HG03135 (cell line): ENCODE results near the gene CLTCL1.

Source experiments
- ATAC-seq: cut with Tn5 transposase; IDR thresholded peaks from one replicate; pipeline ENCODE4 v1.9.1; 2021; ENCODE audit warnings: mild to moderate bottlenecking, moderate library complexity; ENCODE audit not compliant: unreplicated experiment

CLTCL1 gene

GRCh38 chr22:19152942-19153883 lies 138.3 kb downstream of the CLTCL1 start:
- ATAC-seq = no peak

DNA sequence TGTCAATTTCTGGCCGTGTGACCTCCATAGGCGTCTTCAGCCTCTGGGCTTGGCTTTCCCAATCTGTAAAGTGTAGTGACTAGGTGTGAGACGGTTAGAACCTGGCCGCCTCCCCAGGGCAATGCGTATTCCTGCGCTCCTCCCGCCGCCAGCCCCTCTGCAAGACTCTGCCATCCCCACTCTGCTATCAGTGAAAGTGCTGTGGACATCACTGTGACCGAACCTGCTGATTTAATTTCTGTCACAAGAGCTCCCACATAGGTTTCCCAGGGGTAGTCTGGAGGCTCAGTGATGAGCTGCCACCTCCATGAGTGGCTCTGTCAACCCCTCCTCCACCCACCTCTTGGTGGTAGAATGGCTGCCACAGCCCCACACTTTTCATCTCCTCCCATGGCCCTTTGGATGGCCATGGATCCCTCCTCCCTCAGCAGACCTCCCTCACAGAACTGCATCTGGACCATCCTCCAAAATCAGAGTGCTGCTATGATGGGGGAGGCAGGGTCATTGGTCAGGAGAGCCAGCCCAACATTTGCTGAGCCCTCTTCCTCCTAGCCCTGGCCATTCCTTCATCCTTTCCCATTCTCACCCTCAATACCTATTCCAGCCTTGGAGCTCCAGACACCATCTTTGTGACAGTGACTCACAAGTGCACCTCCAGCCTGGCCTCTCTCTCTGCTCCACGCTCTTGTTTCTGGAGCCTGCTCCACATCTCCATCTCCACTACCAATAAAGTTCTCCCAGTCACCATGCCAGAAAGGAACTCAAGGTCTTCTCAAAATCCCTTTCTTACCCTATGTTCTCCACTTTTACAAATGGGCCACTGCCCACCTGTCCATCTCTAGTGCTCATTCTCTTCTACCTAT lies 140.0 kb downstream of the CLTCL1 start:
- ATAC-seq = no peak

DNA sequence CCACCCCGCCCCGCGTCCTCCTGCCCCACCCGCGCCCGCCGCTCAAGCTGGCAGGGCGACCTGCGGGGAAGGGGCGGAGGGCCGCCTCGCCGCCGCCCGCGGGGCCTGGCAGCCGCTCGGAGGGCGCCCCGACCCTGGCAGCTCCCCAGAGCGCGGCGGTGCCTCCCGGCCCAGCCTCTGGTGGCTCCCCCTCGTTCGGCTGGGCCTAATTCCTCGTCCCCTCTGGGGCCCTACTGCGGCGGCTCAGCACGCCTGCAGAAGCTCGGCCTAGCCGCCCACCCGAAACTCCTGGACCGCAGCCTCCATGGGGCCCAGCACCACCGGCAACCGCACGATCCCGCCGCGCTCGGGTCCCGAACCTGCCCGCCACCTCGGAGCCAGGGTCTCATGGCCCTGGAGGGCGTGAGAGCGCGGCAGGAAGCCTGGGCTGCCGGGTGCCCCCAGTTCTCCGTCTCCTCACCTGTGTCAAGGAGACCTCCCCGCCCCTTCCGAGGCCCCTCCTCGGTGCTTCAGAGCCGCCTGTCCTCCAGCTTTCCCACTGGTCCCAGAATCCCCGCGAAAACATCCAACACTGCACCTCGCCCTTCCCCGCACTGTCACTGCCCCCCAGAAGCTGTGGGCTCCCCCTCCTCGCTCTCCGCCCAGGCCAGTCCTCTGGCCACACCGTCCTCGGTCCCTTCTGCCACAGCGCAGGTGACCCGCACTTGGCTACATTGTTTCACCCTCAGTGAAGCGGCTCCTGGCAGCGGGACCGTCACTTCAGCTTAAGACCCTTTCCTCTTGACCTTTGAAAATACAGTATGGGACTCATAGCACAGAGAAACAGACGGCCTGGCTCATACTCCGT lies 140.8 kb downstream of the CLTCL1 start:
- ATAC-seq = no peak

GRCh38 chr22:19149991-19150390 lies 141.5 kb downstream of the CLTCL1 start, which contains the start of gene GSC2:
Gene GSC2 (minus strand): TSS chr22:19150292. CDS start chr22:19150283, 9 bp downstream.
- ATAC-seq = no peak

DNA sequence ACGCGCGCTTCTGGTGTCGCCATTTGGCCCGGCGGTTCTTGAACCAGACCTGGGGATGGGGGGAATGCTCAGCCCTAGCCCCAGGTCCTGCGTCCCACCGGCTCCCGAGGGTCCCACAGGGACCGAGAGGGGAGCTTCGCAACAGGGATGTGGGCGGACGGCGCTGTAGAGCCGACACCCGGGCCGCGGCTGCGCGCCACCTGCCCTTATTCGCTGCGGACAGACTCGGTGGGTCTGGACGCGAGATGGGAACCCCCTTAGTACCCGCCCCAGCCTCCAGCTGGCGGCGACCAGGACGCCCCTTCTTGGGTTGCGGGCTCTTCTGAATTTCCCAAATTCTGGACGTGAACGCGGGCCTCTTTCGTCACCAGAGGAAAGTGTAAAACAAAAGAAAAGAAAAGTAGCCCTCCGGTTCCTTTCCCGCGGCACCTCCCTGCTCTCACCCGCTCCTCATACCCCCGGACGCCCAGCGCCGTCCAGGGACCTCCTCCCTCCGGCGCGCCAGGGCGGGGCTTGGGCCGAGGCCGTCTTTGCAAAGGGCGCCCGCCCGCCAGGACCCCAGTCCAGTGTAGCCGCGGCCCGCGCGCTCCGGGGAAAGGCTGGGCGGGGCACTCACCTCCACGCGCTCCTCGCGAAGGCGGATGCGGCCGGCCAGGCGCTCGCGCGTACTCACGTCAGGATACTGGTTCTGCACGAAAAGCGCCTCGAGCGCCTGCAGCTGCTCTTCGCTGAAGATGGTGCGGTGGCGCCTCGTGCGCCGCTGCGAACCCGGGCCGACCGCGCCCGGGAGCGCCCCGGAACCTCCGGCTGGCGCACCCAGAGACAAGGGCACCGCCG lies 142.3 kb downstream of the CLTCL1 start:
- ATAC-seq = no peak

GRCh38 chr22:19148417-19149046 lies 143.0 kb downstream of the CLTCL1 start:
- ATAC-seq = no peak

- ATAC-seq = no peak
Measured at GRCh38 chr22:19147195-19147780, 144.2 kb downstream of the CLTCL1 start.

- ATAC-seq = no peak
Measured at GRCh38 chr22:19146215-19146968, 145.1 kb downstream of the CLTCL1 start.

DNA sequence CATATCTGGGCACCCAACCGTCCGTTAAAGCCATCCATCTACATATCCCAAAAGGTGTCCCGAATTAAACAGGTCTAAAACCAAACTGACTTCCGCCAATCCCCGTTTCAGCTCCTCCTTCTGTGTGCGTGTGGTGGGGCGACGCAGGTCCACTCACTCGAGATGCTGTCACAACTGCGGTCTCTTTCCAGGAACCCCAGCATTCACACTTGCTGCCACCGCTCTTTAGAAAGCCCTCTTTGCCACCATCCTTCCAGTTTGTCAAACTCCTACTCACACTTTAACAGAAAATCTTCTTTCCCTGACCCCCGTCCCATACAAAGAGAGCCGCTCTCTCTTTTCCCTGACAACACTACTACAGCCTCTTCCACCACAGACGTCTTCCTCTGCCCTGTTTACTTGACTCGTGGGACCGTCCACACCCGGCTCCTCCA lies 147.5 kb downstream of the CLTCL1 start:
- ATAC-seq = no peak

GRCh38 chr22:19143212-19143611 lies 148.3 kb downstream of the CLTCL1 start:
- ATAC-seq = no peak

DNA sequence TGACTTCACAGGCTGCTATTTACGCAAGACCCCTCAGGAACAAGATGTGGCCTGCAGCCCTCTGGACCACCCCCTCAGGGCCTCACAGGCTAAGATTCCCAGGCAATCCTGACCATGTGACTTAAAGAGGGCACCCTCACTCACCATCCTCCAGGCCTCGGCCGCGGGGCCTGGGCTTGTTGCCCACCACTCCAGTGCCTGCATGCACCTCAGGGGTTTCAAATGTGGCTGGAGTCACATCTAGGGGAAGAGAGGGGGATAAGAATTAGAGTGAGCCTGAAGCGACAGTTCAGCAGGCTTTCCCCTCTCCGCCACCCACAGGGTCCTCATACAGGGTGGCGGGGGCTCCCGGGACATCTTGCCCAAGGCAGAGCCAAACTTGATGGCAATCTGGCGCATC lies 149.1 kb downstream of the CLTCL1 start:
- no peak for ATAC-seq

- no peak for ATAC-seq
Measured at GRCh38 chr22:19139974-19140373, 151.5 kb downstream of the CLTCL1 start.

GRCh38 chr22:19139001-19139356 lies 152.5 kb downstream of the CLTCL1 start:
- no peak for ATAC-seq

DNA sequence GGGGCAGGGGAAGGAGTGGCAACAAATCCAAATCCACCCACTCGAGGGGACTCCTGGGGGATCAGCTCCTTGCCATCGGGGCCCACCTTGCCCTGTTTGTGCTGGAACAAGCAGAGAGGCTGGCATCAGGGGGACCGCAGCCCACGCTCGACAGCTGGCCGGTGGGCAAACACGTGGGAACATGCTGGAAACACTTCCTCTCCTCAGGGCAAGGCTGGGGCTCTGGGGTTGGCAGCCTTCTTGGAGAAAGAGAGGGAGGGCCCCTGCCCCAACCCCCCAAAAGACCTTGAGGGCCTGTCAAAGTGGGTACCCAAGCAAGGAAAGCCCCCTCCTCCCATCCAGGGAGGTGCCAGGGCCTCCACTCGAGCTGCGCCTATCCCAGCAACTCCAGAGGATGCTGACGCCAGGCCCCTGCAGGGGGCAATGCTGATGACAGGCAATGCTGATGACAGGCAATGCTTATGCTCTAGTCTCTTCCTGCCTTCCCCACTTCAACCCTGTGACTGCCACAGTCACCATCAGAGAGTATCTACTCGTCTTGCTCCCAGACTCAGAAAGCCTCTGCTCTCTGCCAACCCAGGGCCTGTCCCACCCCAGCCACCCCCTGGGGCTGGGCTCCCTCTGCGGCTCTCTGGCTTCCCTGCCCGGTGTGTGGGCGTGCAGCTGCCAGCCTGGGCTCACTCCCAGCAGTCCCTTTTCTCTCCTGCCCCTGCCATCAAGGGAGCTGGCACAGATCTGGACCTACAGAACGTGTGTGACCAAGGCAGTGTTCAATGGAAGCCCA lies 153.1 kb downstream of the CLTCL1 start:
- ATAC-seq = no peak

DNA sequence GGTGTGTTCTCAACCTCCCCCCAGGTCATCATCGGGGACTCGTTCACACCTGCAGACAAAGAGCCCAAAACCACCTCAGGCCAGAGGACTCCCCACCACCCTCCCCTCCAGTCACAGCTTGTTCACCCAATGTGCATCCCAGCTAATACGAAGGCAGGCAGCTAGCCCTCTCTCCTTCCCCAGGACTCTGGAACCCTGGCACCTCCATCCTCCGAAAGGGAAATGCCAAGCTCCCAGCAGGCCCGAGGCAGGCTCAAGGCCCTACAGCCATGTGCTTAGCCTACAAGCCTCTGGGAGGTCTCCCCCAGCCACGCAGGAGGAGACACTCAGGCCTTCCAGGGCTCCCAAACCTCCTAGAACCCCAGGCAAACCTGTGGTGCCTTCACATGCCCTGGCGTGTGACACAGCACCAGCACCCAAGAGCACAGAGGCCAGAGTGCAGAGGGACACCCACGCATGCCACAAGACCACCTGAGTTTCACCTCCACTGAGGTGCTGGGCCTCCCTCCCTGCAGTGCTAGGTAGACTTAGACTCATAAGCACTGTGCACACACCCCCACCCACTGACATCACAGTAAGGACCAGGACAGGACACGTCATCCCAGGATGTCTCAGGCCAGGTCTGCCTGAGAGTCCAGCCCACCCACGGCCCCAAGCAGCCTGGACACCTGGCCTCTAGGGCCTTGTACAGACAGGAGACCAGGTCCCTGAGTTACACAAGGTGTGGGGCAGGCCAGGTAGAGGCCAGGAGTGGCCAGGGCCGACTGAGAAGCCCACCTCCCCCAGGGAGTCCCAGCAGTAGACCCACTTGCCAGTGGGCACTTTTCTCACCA lies 153.9 kb downstream of the CLTCL1 start:
- ATAC-seq = no peak

DNA sequence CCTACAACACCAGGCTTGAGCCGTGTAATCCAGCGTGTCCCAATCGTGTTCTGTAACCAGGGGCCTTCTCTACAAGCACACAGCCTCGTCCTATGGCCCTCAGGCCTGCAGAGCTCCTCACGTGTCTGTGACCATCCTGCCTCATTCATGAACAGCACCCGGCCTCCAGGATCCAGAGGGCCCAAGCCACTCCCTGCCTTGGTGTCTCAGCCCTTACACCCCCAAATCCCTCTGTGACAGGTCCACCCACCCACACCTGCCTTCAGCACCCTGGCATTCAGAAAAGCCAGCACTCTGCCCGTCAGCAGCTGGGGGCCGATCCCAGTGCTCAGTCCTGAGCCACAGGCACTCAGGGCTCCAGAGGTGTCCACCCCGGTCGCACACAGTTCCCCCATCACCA lies 154.6 kb downstream of the CLTCL1 start:
- no peak for ATAC-seq

- no peak for ATAC-seq
Measured at GRCh38 chr22:19134874-19135273, 156.6 kb downstream of the CLTCL1 start.
